Neural cell (in vitro differentiated cells): ENCODE measurements around the gene EEF2K.

Source experiments
- EZH2 ChIP-seq: fragments of 200-600, 300-800 bp; shearing (Covaris generic), sonication (generic); IDR thresholded peaks from 2 replicates; pipeline ENCODE4 v1.6.1; 2014; ENCODE audit warnings: antibody characterized with exemption, low read length, borderline replicate concordance, mild to moderate bottlenecking; ENCODE audit not compliant: insufficient read depth, poor library complexity, severe bottlenecking
- TF ChIP-seq, protein P1 (sequence below): fragments of 450-650 bp; IDR thresholded peaks from 2 replicates; pipeline ENCODE4 v1.5.1; 2014; ENCODE audit warnings: antibody characterized with exemption, mild to moderate bottlenecking, moderate library complexity; ENCODE audit not compliant: poor library complexity, severe bottlenecking

DNA sequence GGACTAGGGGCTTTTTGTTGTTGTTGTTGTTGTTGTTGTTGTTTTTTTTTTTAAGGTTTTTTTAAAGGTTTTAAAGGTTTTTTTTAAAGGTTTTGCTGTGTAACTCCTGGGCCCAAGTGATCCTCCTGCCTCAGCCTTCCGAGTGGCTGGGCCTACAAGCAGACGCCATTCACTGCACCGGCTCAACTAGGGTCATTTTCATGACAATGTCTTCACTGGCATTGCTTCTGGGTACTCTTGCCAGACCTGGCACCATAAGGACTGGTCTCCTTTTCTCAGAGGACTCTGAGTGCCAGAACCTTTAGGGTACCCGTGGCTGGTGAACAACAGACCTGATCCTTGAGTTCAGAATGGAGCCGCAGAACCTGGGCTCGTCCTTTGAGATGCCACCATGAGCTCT, 111.5 kb downstream of the EEF2K start:
- TF ChIP-seq, protein P1, sequence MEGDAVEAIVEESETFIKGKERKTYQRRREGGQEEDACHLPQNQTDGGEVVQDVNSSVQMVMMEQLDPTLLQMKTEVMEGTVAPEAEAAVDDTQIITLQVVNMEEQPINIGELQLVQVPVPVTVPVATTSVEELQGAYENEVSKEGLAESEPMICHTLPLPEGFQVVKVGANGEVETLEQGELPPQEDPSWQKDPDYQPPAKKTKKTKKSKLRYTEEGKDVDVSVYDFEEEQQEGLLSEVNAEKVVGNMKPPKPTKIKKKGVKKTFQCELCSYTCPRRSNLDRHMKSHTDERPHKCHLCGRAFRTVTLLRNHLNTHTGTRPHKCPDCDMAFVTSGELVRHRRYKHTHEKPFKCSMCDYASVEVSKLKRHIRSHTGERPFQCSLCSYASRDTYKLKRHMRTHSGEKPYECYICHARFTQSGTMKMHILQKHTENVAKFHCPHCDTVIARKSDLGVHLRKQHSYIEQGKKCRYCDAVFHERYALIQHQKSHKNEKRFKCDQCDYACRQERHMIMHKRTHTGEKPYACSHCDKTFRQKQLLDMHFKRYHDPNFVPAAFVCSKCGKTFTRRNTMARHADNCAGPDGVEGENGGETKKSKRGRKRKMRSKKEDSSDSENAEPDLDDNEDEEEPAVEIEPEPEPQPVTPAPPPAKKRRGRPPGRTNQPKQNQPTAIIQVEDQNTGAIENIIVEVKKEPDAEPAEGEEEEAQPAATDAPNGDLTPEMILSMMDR, result no peak
- no peak for TF ChIP-seq EZH2
